ENCODE results near the gene DOK3.

DNA sequence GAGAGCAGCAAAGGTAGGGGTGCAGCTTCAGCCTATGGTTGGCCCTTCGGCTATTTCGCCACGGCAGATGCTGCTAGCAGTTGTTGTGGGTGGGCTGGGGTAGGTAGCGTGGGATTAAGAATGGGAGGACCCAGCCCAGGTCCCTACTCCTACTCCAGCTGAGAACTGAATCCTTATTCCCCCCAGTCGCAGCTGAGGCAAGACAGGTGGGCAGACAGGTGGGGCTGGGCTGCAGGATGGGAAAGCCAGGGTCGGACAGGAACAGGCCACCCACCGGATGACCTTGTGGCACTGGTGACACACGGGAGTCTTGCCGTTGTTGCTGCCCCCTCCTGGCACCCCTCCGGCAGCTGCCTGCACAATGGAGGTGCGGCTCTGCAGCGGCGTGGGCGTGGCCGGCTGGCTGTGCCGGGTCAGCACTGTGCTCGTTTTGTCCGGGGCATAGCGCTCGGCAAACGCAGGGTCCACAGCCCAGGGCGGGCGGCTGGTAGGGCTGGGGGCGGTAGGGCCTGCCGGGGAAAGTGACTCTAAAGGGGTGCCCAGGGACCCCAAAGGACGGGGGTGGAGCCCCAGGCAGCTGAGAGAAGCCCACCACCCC, 20.4 kb downstream of the DOK3 start:
- TF ChIP-seq POLR2AphosphoS5 (IDR thresholded peaks at IDR 0.05) = no peak
- TF ChIP-seq, protein P1, sequence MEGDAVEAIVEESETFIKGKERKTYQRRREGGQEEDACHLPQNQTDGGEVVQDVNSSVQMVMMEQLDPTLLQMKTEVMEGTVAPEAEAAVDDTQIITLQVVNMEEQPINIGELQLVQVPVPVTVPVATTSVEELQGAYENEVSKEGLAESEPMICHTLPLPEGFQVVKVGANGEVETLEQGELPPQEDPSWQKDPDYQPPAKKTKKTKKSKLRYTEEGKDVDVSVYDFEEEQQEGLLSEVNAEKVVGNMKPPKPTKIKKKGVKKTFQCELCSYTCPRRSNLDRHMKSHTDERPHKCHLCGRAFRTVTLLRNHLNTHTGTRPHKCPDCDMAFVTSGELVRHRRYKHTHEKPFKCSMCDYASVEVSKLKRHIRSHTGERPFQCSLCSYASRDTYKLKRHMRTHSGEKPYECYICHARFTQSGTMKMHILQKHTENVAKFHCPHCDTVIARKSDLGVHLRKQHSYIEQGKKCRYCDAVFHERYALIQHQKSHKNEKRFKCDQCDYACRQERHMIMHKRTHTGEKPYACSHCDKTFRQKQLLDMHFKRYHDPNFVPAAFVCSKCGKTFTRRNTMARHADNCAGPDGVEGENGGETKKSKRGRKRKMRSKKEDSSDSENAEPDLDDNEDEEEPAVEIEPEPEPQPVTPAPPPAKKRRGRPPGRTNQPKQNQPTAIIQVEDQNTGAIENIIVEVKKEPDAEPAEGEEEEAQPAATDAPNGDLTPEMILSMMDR (IDR thresholded peaks at IDR 0.05) = no peak
- TF ChIP-seq POLR2A (IDR thresholded peaks at IDR 0.05) = no peak
- TF ChIP-seq EP300 (IDR thresholded peaks at IDR 0.05) = no peak
